ENCODE results near the gene GAB1. TPM values are rescaled to one million over a fixed set of nuclear protein-coding genes. Genes with fewer than 3 reads are reported as not detected.
A peak's percentile ranks its signal among the peaks of the same experiment; 100 is the strongest.

The GAB1 gene
- total and polyA plus RNA-seq, 2 of the 13 experiments (the other 11 are each of a cell fraction or from before 2014, with no cell fraction given) = 8.7 to 14.7 TPM

DNA sequence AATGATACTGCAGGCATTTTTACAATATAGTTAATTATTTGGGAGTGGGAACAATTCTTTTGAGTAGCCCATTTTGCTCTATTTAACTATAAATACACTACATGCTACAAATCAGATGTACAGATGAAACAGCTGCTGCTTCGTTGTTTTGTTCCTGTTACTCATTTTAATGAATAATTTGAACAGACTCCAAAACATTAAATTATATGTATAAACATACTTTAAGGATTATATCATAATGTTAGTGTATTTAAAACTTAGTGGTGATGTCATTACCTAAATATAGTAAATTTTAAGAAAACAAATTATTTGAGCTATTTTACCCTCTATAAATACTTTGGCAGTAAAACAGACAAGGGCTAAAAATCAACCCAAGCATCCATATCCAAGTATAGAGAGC, 60.7 kb downstream of the GAB1 start:
- TF ChIP-seq ATF7 (IDR thresholded peaks at IDR 0.05) (peak; percentile 44; the same call in 1 of the 2 replicates), ATF7 (CRISPR knock-in tag; IDR thresholded peaks at IDR 0.05) (no peak), PHB2 (IDR thresholded peaks at IDR 0.05; ENCODE audit: partially characterized antibody) (no peak)
- CTCF ChIA-PET (ENCODE audit: low intra/inter-chr PET ratio, low total read pairs) = no interaction called here
- Histone ChIP-seq H3K4me2 (ENCODE audit: low read depth, low read length) (no peak overlapping the region), H3K27ac (ENCODE audit: extremely low read length, insufficient read depth, low read length) (no peak overlapping the region), H3K9me3 (ENCODE audit: low read length) (no peaks in the 10 kb centered on the region), H3K4me1 (ENCODE audit: insufficient read depth, low read length) (peaks cover 6% of the 10 kb centered on the region), H3K4me3 (replicated peaks in 1 of 3; ENCODE audit: insufficient read depth in 1 of 3, low read depth in 2 of 3, low read length in 3 of 3) (no peak overlapping the region), H3K27me3 (ENCODE audit: control insufficient read depth in 1 of 2, insufficient read depth in 2 of 2, low read length in 2 of 2) (no peaks in the 10 kb centered on the region), H3K9ac (ENCODE audit: insufficient read depth, low read depth, low read length) (no peak overlapping the region), H3K79me2 (ENCODE audit: insufficient read depth, low read length) (no peaks in the 10 kb centered on the region), H3K36me3 (replicated peaks in 1 of 2; ENCODE audit: control insufficient read depth in 1 of 2, insufficient read depth in 2 of 2, low read length in 2 of 2) (no peaks in the 10 kb centered on the region), H4K20me1 (ENCODE audit: insufficient read depth, low read length) (no peaks in the 10 kb centered on the region), H2AFZ (ENCODE audit: low read length) (no peak overlapping the region)
- POLR2A ChIA-PET = no interaction called here
- intact Hi-C loops (cut with micrococcal nuclease; ENCODE audit: unreplicated experiment) (loop anchor here (5.0 kb wide), 1 partner anchor 60 kb away; the partner anchor contains the start of gene GAB1), in situ Hi-C loops (cut with HindIII; ENCODE audit: extremely low pct_ligation_motif_present, low pct_unique_long_range_greater_than_20kb) (no loop called here)
- 94% methylated on average over 1 of the region's 1 CpG for WGBS (ENCODE audit: low lambda C conversion rate)
- BruUV-seq (replicated peaks) = no TSS peak
- ATAC-seq (no peak), FAIRE-seq (no peak), DNase-seq (ENCODE audit: low spot score) (no peak)

DNA sequence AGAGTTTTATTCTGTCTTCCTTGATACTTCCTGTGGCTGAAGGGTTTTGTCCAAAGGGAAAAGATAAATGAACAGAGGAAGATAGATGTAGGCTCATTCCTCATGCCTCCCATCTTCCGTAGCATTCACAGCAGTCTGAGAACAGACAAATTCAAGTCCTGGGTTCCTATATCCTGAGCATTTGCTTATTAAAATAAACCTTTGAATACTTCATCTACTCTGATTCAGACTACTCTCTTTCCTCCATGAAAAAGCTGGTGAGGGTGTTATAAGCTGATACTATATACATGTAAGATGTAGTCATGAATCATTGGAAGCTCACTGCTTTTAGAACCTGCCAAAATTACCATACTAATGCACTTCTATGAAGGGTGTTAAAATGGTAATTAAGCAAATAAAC, 61.2 kb downstream of the GAB1 start:
- no TSS peak for BruUV-seq (replicated peaks)
- in situ Hi-C loops (cut with HindIII; ENCODE audit: extremely low pct_ligation_motif_present, low pct_unique_long_range_greater_than_20kb) = no loop called here
- CTCF ChIA-PET (ENCODE audit: low intra/inter-chr PET ratio, low total read pairs) = no interaction called here
- Histone ChIP-seq H4K20me1 (ENCODE audit: insufficient read depth, low read length) (no peaks in the 10 kb centered on the region), H3K4me1 (ENCODE audit: insufficient read depth, low read length) (peaks cover 6% of the 10 kb centered on the region), H3K9me3 (ENCODE audit: low read length) (no peaks in the 10 kb centered on the region), H3K79me2 (ENCODE audit: insufficient read depth, low read length) (no peaks in the 10 kb centered on the region), H3K4me3 (replicated peaks in 1 of 3; ENCODE audit: insufficient read depth in 1 of 3, low read depth in 2 of 3, low read length in 3 of 3) (no peak overlapping the region), H3K27me3 (ENCODE audit: control insufficient read depth in 1 of 2, insufficient read depth in 2 of 2, low read length in 2 of 2) (no peaks in the 10 kb centered on the region), H2AFZ (ENCODE audit: low read length) (no peak overlapping the region), H3K27ac (ENCODE audit: extremely low read length, insufficient read depth, low read length) (no peak overlapping the region), H3K9ac (ENCODE audit: insufficient read depth, low read depth, low read length) (no peak overlapping the region), H3K4me2 (ENCODE audit: low read depth, low read length) (no peak overlapping the region), H3K36me3 (replicated peaks in 1 of 2; ENCODE audit: control insufficient read depth in 1 of 2, insufficient read depth in 2 of 2, low read length in 2 of 2) (no peaks in the 10 kb centered on the region)
- intact Hi-C loops (cut with micrococcal nuclease; ENCODE audit: unreplicated experiment) = loop anchor here (5.0 kb wide), 1 partner anchor 61 kb away; the partner anchor contains the start of gene GAB1
- POLR2A ChIA-PET = no interaction called here
- FAIRE-seq = no peak
- WGBS (ENCODE audit: low lambda C conversion rate) = 100% methylated on average over 1 of the region's 1 CpG
- no peak for ATAC-seq
- no peak for DNase-seq (ENCODE audit: low spot score)
- no peak for TF ChIP-seq SMC3 (IDR thresholded peaks at IDR 0.05; ENCODE audit: low read length)
- TF ChIP-seq, protein P1, sequence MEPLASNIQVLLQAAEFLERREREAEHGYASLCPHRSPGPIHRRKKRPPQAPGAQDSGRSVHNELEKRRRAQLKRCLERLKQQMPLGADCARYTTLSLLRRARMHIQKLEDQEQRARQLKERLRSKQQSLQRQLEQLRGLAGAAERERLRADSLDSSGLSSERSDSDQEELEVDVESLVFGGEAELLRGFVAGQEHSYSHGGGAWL (CRISPR knock-in tag; IDR thresholded peaks at IDR 0.05) = no peak
- no peak for TF ChIP-seq DNMT1 (CRISPR knock-in tag; IDR thresholded peaks at IDR 0.05)
- TF ChIP-seq CAMTA2 (CRISPR knock-in tag; IDR thresholded peaks at IDR 0.05; ENCODE audit: borderline replicate concordance) = no peak
- TF ChIP-seq, protein P2, sequence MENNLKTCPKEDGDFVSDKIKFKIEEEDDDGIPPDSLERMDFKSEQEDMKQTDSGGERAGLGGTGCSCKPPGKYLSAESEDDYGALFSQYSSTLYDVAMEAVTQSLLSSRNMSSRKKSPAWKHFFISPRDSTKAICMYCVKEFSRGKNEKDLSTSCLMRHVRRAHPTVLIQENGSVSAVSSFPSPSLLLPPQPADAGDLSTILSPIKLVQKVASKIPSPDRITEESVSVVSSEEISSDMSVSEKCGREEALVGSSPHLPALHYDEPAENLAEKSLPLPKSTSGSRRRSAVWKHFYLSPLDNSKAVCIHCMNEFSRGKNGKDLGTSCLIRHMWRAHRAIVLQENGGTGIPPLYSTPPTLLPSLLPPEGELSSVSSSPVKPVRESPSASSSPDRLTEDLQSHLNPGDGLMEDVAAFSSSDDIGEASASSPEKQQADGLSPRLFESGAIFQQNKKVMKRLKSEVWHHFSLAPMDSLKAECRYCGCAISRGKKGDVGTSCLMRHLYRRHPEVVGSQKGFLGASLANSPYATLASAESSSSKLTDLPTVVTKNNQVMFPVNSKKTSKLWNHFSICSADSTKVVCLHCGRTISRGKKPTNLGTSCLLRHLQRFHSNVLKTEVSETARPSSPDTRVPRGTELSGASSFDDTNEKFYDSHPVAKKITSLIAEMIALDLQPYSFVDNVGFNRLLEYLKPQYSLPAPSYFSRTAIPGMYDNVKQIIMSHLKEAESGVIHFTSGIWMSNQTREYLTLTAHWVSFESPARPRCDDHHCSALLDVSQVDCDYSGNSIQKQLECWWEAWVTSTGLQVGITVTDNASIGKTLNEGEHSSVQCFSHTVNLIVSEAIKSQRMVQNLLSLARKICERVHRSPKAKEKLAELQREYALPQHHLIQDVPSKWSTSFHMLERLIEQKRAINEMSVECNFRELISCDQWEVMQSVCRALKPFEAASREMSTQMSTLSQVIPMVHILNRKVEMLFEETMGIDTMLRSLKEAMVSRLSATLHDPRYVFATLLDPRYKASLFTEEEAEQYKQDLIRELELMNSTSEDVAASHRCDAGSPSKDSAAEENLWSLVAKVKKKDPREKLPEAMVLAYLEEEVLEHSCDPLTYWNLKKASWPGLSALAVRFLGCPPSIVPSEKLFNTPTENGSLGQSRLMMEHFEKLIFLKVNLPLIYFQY (CRISPR knock-in tag; IDR thresholded peaks at IDR 0.05; ENCODE audit: borderline replicate concordance) = no peak
- TF ChIP-seq JUND (CRISPR knock-in tag; IDR thresholded peaks at IDR 0.05) = no peak
